Panc1 (cell line): Measurements from ENCODE around the gene MAP1B.

Experiments used
- POLR2AphosphoS5 ChIP-seq: IDR thresholded peaks from 2 replicates; pipeline ENCODE4 v1.6.1; 2012; ENCODE audit warnings: mild to moderate bottlenecking, low read depth, low read length, moderate library complexity
- SIN3A ChIP-seq: IDR thresholded peaks from 2 replicates; pipeline ENCODE4 v1.6.1; 2012; ENCODE audit warnings: low read depth, mild to moderate bottlenecking, low read length, moderate library complexity, borderline replicate concordance; ENCODE audit not compliant: insufficient read depth
- TCF7L2 ChIP-seq: IDR thresholded peaks from 2 replicates; pipeline ENCODE4 v1.6.1; 2011; ENCODE audit warnings: mild to moderate bottlenecking, low read depth, low read length, inconsistent platforms
- TF ChIP-seq, protein P1 (sequence below): fragments of 450-650 bp; IDR thresholded peaks from 2 replicates; pipeline ENCODE4 v1.5.1; 2017; ENCODE audit warnings: mild to moderate bottlenecking

DNA sequence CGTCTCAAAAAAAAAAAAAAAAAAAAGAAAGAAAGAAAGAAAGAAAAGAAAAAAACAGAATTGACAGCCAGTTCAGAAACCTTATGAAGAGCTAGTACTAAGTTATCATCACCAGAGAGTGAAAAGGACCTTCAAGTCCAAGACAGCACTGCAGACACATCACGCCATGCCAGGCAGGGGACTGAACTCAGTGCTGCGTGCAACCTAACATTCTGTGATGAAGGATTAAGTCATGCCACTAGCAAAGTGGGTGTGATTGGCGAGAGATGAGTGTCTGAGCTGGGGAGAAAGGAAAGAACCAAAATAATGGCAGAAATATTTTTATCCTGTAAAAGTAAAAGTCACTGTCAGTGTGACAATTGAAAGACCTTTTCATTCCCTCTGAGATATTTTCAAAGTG, 54.7 kb downstream of the MAP1B start:
- TF ChIP-seq POLR2AphosphoS5 (no peak), SIN3A (no peak), TCF7L2 (no peak)
- TF ChIP-seq, protein P1, sequence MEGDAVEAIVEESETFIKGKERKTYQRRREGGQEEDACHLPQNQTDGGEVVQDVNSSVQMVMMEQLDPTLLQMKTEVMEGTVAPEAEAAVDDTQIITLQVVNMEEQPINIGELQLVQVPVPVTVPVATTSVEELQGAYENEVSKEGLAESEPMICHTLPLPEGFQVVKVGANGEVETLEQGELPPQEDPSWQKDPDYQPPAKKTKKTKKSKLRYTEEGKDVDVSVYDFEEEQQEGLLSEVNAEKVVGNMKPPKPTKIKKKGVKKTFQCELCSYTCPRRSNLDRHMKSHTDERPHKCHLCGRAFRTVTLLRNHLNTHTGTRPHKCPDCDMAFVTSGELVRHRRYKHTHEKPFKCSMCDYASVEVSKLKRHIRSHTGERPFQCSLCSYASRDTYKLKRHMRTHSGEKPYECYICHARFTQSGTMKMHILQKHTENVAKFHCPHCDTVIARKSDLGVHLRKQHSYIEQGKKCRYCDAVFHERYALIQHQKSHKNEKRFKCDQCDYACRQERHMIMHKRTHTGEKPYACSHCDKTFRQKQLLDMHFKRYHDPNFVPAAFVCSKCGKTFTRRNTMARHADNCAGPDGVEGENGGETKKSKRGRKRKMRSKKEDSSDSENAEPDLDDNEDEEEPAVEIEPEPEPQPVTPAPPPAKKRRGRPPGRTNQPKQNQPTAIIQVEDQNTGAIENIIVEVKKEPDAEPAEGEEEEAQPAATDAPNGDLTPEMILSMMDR, result no peak
